ENCODE measurements around the gene APMAP. TPM values are rescaled to one million over a fixed set of nuclear protein-coding genes. Genes with fewer than 3 reads are reported as not detected.

Gene APMAP
- total RNA-seq, 3 donors from 2014 or later (not counting 1 experiment from before 2014, with no cell fraction given) = 205 to 212 (median 207) TPM

DNA sequence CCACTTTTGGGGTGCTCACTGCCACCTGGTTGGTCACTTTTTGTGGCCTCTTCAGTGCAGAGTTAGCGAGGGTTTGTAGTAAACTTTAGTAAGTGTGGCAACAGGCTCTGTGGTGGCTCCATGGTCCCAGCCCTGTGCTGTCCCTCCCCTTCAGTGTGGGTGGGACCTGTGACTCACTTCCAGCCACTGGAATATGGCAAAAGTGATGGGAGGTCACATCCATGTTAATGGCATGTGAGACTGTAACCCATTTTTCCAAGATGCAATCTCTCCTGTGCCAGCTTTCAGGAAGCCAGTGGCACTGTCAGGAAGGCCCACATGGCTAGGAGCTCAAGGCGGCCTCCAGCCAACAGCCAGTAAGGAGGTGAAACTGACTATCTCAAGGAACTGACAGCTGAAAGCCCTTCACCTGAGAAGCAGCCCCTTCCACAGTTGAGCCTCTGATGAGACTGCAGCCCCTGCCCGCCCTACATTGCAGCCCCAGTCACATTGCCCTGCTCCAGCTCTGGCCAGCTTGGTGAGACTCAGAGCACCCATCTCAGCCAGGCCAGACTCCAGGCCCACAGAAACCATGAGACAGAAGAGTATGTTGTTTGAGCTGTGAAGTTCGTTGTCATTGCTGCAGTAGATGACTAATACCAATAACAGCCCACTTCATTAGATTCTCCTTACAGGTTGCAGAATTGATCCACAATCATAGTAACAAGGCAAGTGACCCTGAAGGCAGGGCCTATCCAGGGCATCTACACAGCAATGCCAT, 56.6 kb downstream of the APMAP start:
- Mint-ChIP-seq H3K4me1 (peaks cover 27 to 32% of the 10 kb centered on the region in 2 donors), H3K4me3 (no peak overlapping the region), H3K9me3 (no peaks in the 10 kb centered on the region), H3K27me3 (ENCODE audit: low read depth in 2 of 2) (peaks cover 0 to 2% of the 10 kb centered on the region in 2 donors), H3K36me3 (no peaks in the 10 kb centered on the region), H3K27ac (no peak overlapping the region)
- Histone ChIP-seq H3K36me3 (ENCODE audit: control insufficient read depth, insufficient read depth, low read length) (no peaks in the 10 kb centered on the region), H3K27me3 (ENCODE audit: control insufficient read depth, insufficient read depth, low read length) (no peaks in the 10 kb centered on the region), H3K4me1 (ENCODE audit: control insufficient read depth, insufficient read depth, low read length) (peaks cover 25% of the 10 kb centered on the region), H3K27ac (ENCODE audit: low read length) (no peak overlapping the region), H3K9me3 (ENCODE audit: control insufficient read depth, insufficient read depth, low read length) (no peaks in the 10 kb centered on the region), H3K4me3 (ENCODE audit: low read length) (no peak overlapping the region)
- no peak for ATAC-seq
- no peak for TF ChIP-seq CTCF (IDR thresholded peaks at IDR 0.05)
- 83% methylated on average over 4 of the region's 4 CpGs for WGBS (ENCODE audit: insufficient coverage)
- intact Hi-C loops (cut with micrococcal nuclease) = no loop called here
- DNase-seq = no peak

DNA sequence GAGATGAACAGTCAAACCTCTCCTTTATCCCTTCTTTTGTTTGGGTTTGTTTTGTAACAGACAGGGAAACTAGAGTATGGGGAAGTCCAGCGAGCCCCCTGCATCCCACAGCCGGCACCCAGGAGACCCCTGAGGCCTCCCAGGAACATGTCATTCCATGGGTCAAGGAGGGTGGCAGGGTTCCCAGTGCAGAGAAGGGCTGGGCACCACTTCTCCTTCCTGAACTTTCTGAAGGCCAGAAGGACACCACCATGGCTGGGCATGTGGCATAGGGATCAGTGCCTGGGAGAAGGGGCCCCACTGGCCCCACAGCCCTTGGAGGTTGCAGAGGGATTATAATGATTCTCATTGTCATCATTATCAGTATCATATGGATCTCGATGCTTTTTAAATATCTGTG, 57.4 kb downstream of the APMAP start:
- H3K36me3 Mint-ChIP-seq = no peaks in the 10 kb centered on the region
- intact Hi-C loops (cut with micrococcal nuclease) = no loop called here

GRCh38 chr20:24934716-24935115, 57.8 kb downstream of the APMAP start:
- no peak overlapping the region for H3K4me3 ChIP-seq (ENCODE audit: low read length)
- no peaks in the 10 kb centered on the region for H3K27me3 ChIP-seq (ENCODE audit: control insufficient read depth, insufficient read depth, low read length)
- Mint-ChIP-seq H3K9me3 (no peaks in the 10 kb centered on the region), H3K4me3 (no peak overlapping the region), H3K36me3 (no peaks in the 10 kb centered on the region), H3K4me1 (peaks cover 40 to 45% of the 10 kb centered on the region in 2 donors), H3K27ac (no peak overlapping the region), H3K27me3 (ENCODE audit: low read depth in 2 of 2) (peaks cover 0 to 2% of the 10 kb centered on the region in 2 donors)
- ATAC-seq = no peak
- TF ChIP-seq CTCF (IDR thresholded peaks at IDR 0.05) = no peak
- peaks cover 34% of the 10 kb centered on the region for H3K4me1 ChIP-seq (ENCODE audit: control insufficient read depth, insufficient read depth, low read length)
- H3K27ac ChIP-seq (ENCODE audit: low read length) = no peak overlapping the region
- no peaks in the 10 kb centered on the region for H3K9me3 ChIP-seq (ENCODE audit: control insufficient read depth, insufficient read depth, low read length)
- intact Hi-C loops (cut with micrococcal nuclease) = loop anchor here (5.0 kb wide), 1 partner anchor 123 kb away; the partner anchor contains the start of gene ACSS1
- DNase-seq = no peak
- H3K36me3 ChIP-seq (ENCODE audit: control insufficient read depth, insufficient read depth, low read length) = no peaks in the 10 kb centered on the region
- 84% methylated on average over 3 of the region's 3 CpGs for WGBS (ENCODE audit: insufficient coverage)

More for the DNA sequence above, 57.4 kb downstream of the APMAP start:
- H3K4me1 ChIP-seq (ENCODE audit: control insufficient read depth, insufficient read depth, low read length) = peaks cover 33% of the 10 kb centered on the region
- H3K9me3 ChIP-seq (ENCODE audit: control insufficient read depth, insufficient read depth, low read length) = no peaks in the 10 kb centered on the region
- H3K9me3 Mint-ChIP-seq = no peaks in the 10 kb centered on the region
- no peaks in the 10 kb centered on the region for H3K27me3 ChIP-seq (ENCODE audit: control insufficient read depth, insufficient read depth, low read length)
- no peak overlapping the region for H3K27ac ChIP-seq (ENCODE audit: low read length)
- no peak overlapping the region for H3K4me3 Mint-ChIP-seq
- TF ChIP-seq CTCF (IDR thresholded peaks at IDR 0.05) = no peak
- WGBS (ENCODE audit: insufficient coverage) = 100% methylated on average over 2 of the region's 3 CpGs
- DNase-seq = no peak
- H3K27ac Mint-ChIP-seq = no peak overlapping the region
- no peaks in the 10 kb centered on the region for H3K36me3 ChIP-seq (ENCODE audit: control insufficient read depth, insufficient read depth, low read length)
- peaks cover 0 to 2% of the 10 kb centered on the region in 2 donors for H3K27me3 Mint-ChIP-seq (ENCODE audit: low read depth in 2 of 2)
- no peak overlapping the region for H3K4me3 ChIP-seq (ENCODE audit: low read length)
- no peak for ATAC-seq
- peaks cover 35 to 41% of the 10 kb centered on the region in 2 donors for H3K4me1 Mint-ChIP-seq

Data from natural killer cell (primary cell).